GM12878 (cell line): ENCODE data around the gene DACT3. TPM values are rescaled to one million over a fixed set of nuclear protein-coding genes. Genes with fewer than 3 reads are reported as not detected.

Experiments
- ATAC-seq: fragments of 200-7000 bp; cut with Tn5 transposase; 3 replicates; pipeline ENCODE4 v1.9.1; 2020; ENCODE audit warnings: mild to moderate bottlenecking, moderate library complexity
- BruUV-seq: library from RNA; stranded (reverse); fragments of 400-500 nt; replicated peaks from 2 replicates; lab custom pipeline; 2021; lab: Mats Ljungman, UMichigan
- CTCF ChIA-PET: fragments of 300-600 bp; sonication (Branson Sonifier 250); formaldehyde crosslinking; extraction: SDS; loops from one replicate; lab custom pipeline; 2021; ENCODE audit warnings: inconsistent platforms; lab: Yijun Ruan, JAX
- POLR2A ChIA-PET: fragments of 350-600 bp; formaldehyde crosslinking; extraction: SDS; loops from one replicate; lab custom pipeline; 2021; ENCODE audit warnings: inconsistent platforms; lab: Charles Lee
- RAD21 ChIA-PET: fragments of 300-600 bp; sonication (Branson Sonifier 250); formaldehyde crosslinking; loops from one replicate; lab custom pipeline; 2023; ENCODE audit warnings: antibody characterized with exemption; ENCODE audit not compliant: unreplicated experiment; lab: Charles Lee
- SMC1A ChIA-PET: fragments of 300-600 bp; sonication (Branson Sonifier 250); formaldehyde crosslinking; loops from one replicate; lab custom pipeline; 2023; ENCODE audit not compliant: unreplicated experiment, uncharacterized antibody; lab: Charles Lee
- DNase-seq: peaks from one replicate; pipeline ENCODE4 v3.0.0-alpha.2; 2011; ENCODE audit warnings: low read depth, low spot score
- FAIRE-seq: peaks from 3 replicates; lab custom pipeline; 2011; peaks lifted over from hg19 to GRCh38; lab: Jason Lieb, UNC
- H2AFZ ChIP-seq: 2 replicates; pipeline ENCODE4 v1.6.0; 2011; ENCODE audit warnings: low read depth, low read length, control low read depth; ENCODE audit not compliant: control insufficient read depth
- H3K27ac ChIP-seq: 2 replicates; pipeline ENCODE4 v1.5.1; 2011; ENCODE audit warnings: control low read depth; ENCODE audit not compliant: control insufficient read depth, insufficient read depth
- H3K27me3 ChIP-seq, 2 experiments: replicated peaks in 1 of 2; 2 replicates each; pipeline versions ENCODE4 v1.6.0 to v1.6.1; 2011; ENCODE audit warnings: low read length in 1 of 2; ENCODE audit not compliant: control insufficient read depth in 2 of 2, insufficient read depth in 2 of 2
- H3K36me3 ChIP-seq, 2 experiments: 2 replicates each; pipeline ENCODE4 v1.5.1; 2011; ENCODE audit warnings: low read length in 1 of 2; ENCODE audit not compliant: control insufficient read depth in 2 of 2, insufficient read depth in 2 of 2
- H3K4me1 ChIP-seq: 2 replicates; pipeline ENCODE4 v1.6.1; 2011; ENCODE audit warnings: mild to moderate bottlenecking, low read length, moderate library complexity, mixed read lengths; ENCODE audit not compliant: control insufficient read depth, insufficient read depth
- H3K4me2 ChIP-seq: 2 replicates; pipeline ENCODE4 v1.6.0; 2011; ENCODE audit warnings: control low read depth; ENCODE audit not compliant: control insufficient read depth, insufficient read depth
- H3K4me3 ChIP-seq: fragments of 200-600 bp; sonication (generic); 2 replicates; pipeline ENCODE4 v1.5.1; 2016
- H3K79me2 ChIP-seq: 2 replicates; pipeline ENCODE4 v1.6.0; 2011; ENCODE audit warnings: low read length; ENCODE audit not compliant: control insufficient read depth, insufficient read depth
- H3K9ac ChIP-seq: 2 replicates; pipeline ENCODE4 v1.8.0; 2011; ENCODE audit warnings: low read length, control low read depth, mixed read lengths; ENCODE audit not compliant: control insufficient read depth, insufficient read depth
- H3K9me3 ChIP-seq: replicated peaks from 3 replicates; pipeline ENCODE4 v1.5.1; 2011; ENCODE audit warnings: mild to moderate bottlenecking, low read length; ENCODE audit not compliant: control insufficient read depth, insufficient read depth
- H4K20me1 ChIP-seq: 2 replicates; pipeline ENCODE4 v1.6.0; 2011; ENCODE audit not compliant: control insufficient read depth, insufficient read depth
- CHD1 ChIP-seq: IDR thresholded peaks from 2 replicates; pipeline ENCODE4 v1.6.1; 2012; ENCODE audit warnings: low read depth, low read length, improper control_type of control experiment
- EZH2 ChIP-seq: IDR thresholded peaks from 2 replicates; pipeline ENCODE4 v1.6.1; 2012; ENCODE audit warnings: low read depth, mild to moderate bottlenecking, control low read depth, inconsistent platforms, low read length, borderline replicate concordance; ENCODE audit not compliant: control insufficient read depth
- IRF4 ChIP-seq: IDR thresholded peaks from 2 replicates; pipeline ENCODE4 v1.6.1; 2011; ENCODE audit warnings: low read depth, low read length
- MYC ChIP-seq: IDR thresholded peaks from 2 replicates; pipeline ENCODE4 v1.6.1; 2011; ENCODE audit warnings: mild to moderate bottlenecking, low read length, moderate library complexity, inconsistent platforms; ENCODE audit not compliant: insufficient read depth, insufficient replicate concordance, insufficient read length, severe bottlenecking
- POLR2AphosphoS2 ChIP-seq: IDR thresholded peaks from 2 replicates; pipeline ENCODE4 v1.6.1; 2011; ENCODE audit warnings: low read depth, mild to moderate bottlenecking, low read length, improper control_type of control experiment, moderate library complexity
- SMAD5 ChIP-seq: IDR thresholded peaks from 2 replicates; pipeline ENCODE4 v1.6.1; 2016; ENCODE audit warnings: antibody characterized with exemption, low read depth
- SRF ChIP-seq, 2 experiments: IDR thresholded peaks; 2 replicates each; pipeline ENCODE4 v1.6.1; 2011; ENCODE audit warnings: low read depth in 2 of 2, low read length in 2 of 2, mild to moderate bottlenecking in 1 of 2, moderate library complexity in 1 of 2
- WGBS: methylation state at CpG from one replicate; pipeline ENCODE4 v1.1.6; 2016; ENCODE audit warnings: low lambda C conversion rate; ENCODE audit not compliant: insufficient replicate concordance, insufficient coverage; ENCODE audit errors: missing lambda C conversion rate; 5-methylcytosine and 5-hydroxymethylcytosine counted together
- in situ Hi-C: fragments of 300-500 bp; cut with MboI; formaldehyde crosslinking; loops from 9 replicates; pipeline ENCODE4 v1.14.3; 2018; ENCODE audit warnings: mixed read lengths
- intact Hi-C: fragments of 100-400 bp; cut with micrococcal nuclease; formaldehyde crosslinking; loops from one replicate; pipeline ENCODE4 v1.14.2; 2022; ENCODE audit not compliant: unreplicated experiment
- polyA plus RNA-seq, 11 experiments: library from polyadenylated mRNA; depleted of rRNA in 4 of 11; unstranded in 6 of 11; stranded (reverse) in 5 of 11; fragments of >200 nt; fragmentation: Nextera tagmentation in 4 of 11; fragmentation: Illumina TruSeq in 1 of 11; extraction: Ambion mirVana in 4 of 11; extraction: Trizol in 1 of 11; gene quantifications; 1 replicate in 1 of 11; 2 replicates in 10 of 11; pipeline versions ENCODE4 v1.2.1 to v1.2.3, GENCODE V29; 2011 to 2016; ENCODE audit warnings: inconsistent platforms in 2 of 11, missing spikeins in 2 of 11, low read depth in 1 of 11
- total RNA-seq, 4 experiments: library from RNA; depleted of rRNA in 3 of 4; stranded (reverse); fragments of >200 nt in 3 of 4; fragmentation: Illumina TruSeq in 1 of 4; extraction: Trizol in 1 of 4; gene quantifications; 2 replicates each; pipeline versions ENCODE4 v1.2.1 to v1.2.3, GENCODE V29; 2013 to 2021
- TF ChIP-seq, protein P1 (sequence below): fragments of 450-650 bp; IDR thresholded peaks from 2 replicates; pipeline ENCODE4 v1.6.1; 2018; ENCODE audit warnings: mild to moderate bottlenecking, low read depth, moderate library complexity; ENCODE audit not compliant: partially characterized antibody

The DACT3 gene
- total and polyA plus RNA-seq, 10 of the 15 experiments (the other 5 are each of a cell fraction or from before 2014, with no cell fraction given): 0.05 to 2.5 (median 0.35) TPM; not detected in 1

DNA sequence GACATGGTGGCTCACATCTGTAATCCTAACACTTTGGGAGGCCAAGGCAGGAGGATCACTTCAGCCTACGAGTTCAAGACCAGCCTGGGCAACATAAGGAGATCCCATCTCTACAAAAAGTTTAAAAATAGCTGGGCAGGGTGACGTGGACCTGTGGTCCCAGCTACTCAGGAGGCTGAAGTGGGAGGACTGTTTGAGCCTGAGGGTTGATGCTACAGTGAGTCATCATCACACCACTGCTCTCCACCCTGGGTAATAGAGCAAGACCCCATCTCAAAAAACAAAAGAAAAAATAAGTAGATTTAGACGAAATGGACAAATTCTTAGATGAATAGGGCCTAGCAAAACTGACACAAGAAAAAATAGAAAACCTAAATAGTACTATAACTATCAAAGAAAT lies 14.6 kb downstream of the DACT3 start:
- POLR2A ChIA-PET: no interaction called here
- no peak for ATAC-seq
- in situ Hi-C loops: no loop called here

More for the DNA sequence above, 14.6 kb downstream of the DACT3 start:
- no peaks in the 10 kb centered on the region for H3K36me3 ChIP-seq
- H3K4me2 ChIP-seq: no peak overlapping the region
- H3K27ac ChIP-seq: no peak overlapping the region
- H3K9ac ChIP-seq: no peak overlapping the region
- TF ChIP-seq, protein P1, sequence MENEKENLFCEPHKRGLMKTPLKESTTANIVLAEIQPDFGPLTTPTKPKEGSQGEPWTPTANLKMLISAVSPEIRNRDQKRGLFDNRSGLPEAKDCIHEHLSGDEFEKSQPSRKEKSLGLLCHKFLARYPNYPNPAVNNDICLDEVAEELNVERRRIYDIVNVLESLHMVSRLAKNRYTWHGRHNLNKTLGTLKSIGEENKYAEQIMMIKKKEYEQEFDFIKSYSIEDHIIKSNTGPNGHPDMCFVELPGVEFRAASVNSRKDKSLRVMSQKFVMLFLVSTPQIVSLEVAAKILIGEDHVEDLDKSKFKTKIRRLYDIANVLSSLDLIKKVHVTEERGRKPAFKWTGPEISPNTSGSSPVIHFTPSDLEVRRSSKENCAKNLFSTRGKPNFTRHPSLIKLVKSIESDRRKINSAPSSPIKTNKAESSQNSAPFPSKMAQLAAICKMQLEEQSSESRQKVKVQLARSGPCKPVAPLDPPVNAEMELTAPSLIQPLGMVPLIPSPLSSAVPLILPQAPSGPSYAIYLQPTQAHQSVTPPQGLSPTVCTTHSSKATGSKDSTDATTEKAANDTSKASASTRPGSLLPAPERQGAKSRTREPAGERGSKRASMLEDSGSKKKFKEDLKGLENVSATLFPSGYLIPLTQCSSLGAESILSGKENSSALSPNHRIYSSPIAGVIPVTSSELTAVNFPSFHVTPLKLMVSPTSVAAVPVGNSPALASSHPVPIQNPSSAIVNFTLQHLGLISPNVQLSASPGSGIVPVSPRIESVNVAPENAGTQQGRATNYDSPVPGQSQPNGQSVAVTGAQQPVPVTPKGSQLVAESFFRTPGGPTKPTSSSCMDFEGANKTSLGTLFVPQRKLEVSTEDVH: no peak
- no peak for TF ChIP-seq SMAD5
- TF ChIP-seq MYC: no peak
- no peak for TF ChIP-seq CHD1
- TF ChIP-seq POLR2AphosphoS2: no peak
- no peak for TF ChIP-seq EZH2
- no peak for TF ChIP-seq SRF (IDR thresholded peaks at IDR 0.05; ENCODE audit: low read depth in 2 of 2, low read length in 2 of 2)
- TF ChIP-seq IRF4: no peak
- TF ChIP-seq, all 136 proteins: peak for 0
- intact Hi-C loops: no loop called here
- Histone ChIP-seq H4K20me1 (no peaks in the 10 kb centered on the region), H3K27me3 (no peaks in the 10 kb centered on the region; a peak in 1 of 4 replicates), H3K4me1 (peaks cover 5% of the 10 kb centered on the region; the same call in 1 of the 2 replicates), H3K4me3 (no peak overlapping the region), H3K9me3 (no peaks in the 10 kb centered on the region; the same call in 2 of the 3 replicates), H2AFZ (no peak overlapping the region), H3K79me2 (no peaks in the 10 kb centered on the region)
- no TSS peak for BruUV-seq
- ChIA-PET RAD21 (interaction anchor here (0.8 to 4.5 kb wide), 3 partner anchors 11 to 117 kb away, joined by 3 to 22 read pairs (median 3); partner anchors contain the start of gene DACT3), CTCF (no interaction called here), SMC1A (interaction anchor here (4.5 kb wide), 1 partner anchor 15 kb away, joined by 22 read pairs; the partner anchor contains the start of gene DACT3)
- FAIRE-seq (no peak), DNase-seq (no peak)
- 3% methylated on average over 3 of the region's 3 CpGs for WGBS
